KMS-11 (cell line): ENCODE results near the gene TRAM2.

Experiments used
- H2AFZ ChIP-seq: fragments of 200-600 bp; sonication (generic); 2 replicates; pipeline ENCODE4 v1.6.1; 2016; ENCODE audit warnings: antibody characterized with exemption, mixed run types, low read depth
- H3K27ac ChIP-seq: fragments of 200-600 bp; sonication (generic); 2 replicates; pipeline ENCODE4 v1.6.1; 2016; ENCODE audit warnings: mild to moderate bottlenecking, mixed run types
- H3K27me3 ChIP-seq: fragments of 200-600 bp; sonication (generic); 2 replicates; pipeline ENCODE4 v1.6.1; 2017; ENCODE audit warnings: mild to moderate bottlenecking, low read depth, mixed run types, moderate library complexity; ENCODE audit not compliant: insufficient read depth
- H3K36me3 ChIP-seq: fragments of 200-600 bp; sonication (generic); 2 replicates; pipeline ENCODE4 v1.6.1; 2017; ENCODE audit warnings: mild to moderate bottlenecking, mixed run types; ENCODE audit not compliant: insufficient read depth
- H3K4me1 ChIP-seq: fragments of 200-600 bp; sonication (generic); 2 replicates; pipeline ENCODE4 v1.6.1; 2016; ENCODE audit warnings: mild to moderate bottlenecking, low read depth, mixed run types; ENCODE audit not compliant: poor library complexity, severe bottlenecking
- H3K4me2 ChIP-seq: fragments of 200-600 bp; sonication (generic); 2 replicates; pipeline ENCODE4 v1.7.0; 2016; ENCODE audit warnings: mild to moderate bottlenecking, mixed run types
- H3K4me3 ChIP-seq: fragments of 200-600 bp; sonication (generic); IDR thresholded peaks from 2 replicates; pipeline ENCODE4 v1.6.1; 2017; ENCODE audit warnings: low read depth, low read length, mixed read lengths; ENCODE audit not compliant: insufficient read depth
- H3K79me2 ChIP-seq: fragments of 200-600 bp; sonication (generic); 2 replicates; pipeline ENCODE4 v1.6.1; 2016; ENCODE audit warnings: low read depth, mixed run types; ENCODE audit not compliant: insufficient read depth
- H3K9ac ChIP-seq: fragments of 200-600 bp; sonication (generic); 2 replicates; pipeline ENCODE4 v1.6.1; 2016; ENCODE audit warnings: mild to moderate bottlenecking, mixed run types
- H4K20me1 ChIP-seq: fragments of 200-600 bp; sonication (generic); 2 replicates; pipeline ENCODE4 v1.6.1; 2016; ENCODE audit warnings: mild to moderate bottlenecking, mixed run types; ENCODE audit not compliant: insufficient read depth
- TF ChIP-seq, protein P1 (sequence below): fragments of 200-600 bp; sonication (generic); conservative IDR thresholded peaks from 2 replicates; pipeline ENCODE4 v1.6.1; 2017; ENCODE audit warnings: low read depth, mild to moderate bottlenecking, antibody characterized with exemption, low read length, moderate library complexity, mixed read lengths

TRAM2 gene

DNA sequence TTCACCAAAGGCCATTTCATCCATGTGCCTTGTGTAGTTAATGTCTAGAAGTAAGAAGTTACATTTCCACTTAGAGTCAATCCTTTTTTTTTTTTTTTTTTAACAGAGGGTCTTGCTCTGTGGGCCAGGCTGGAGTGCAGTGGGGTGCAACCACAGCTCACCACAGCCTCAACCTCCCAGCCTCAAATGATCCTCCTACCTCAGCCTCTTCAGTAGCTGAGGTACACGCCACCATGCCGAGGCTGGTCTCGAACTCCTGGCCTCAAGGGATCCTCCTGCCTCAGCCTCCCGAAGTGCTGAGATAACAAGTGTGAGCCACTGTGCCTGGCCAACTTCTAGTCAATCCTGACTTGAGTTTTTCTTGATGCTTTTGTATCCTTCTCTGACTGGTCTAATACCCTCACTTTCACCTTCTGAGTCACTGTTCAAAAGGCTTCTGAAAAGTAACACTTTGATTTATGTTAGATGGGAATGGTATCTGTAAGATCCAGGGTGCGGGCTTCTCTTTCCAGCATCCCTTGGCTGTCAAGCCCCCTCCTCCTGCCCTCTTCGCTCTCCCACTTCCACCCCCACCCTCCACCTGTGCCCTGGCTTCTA lies 22.1 kb downstream of the TRAM2 start:
- H3K36me3 ChIP-seq: no peaks in the 10 kb centered on the region; the same call in 1 of the 2 replicates
- H3K27me3 ChIP-seq: no peaks in the 10 kb centered on the region
- TF ChIP-seq, protein P1, sequence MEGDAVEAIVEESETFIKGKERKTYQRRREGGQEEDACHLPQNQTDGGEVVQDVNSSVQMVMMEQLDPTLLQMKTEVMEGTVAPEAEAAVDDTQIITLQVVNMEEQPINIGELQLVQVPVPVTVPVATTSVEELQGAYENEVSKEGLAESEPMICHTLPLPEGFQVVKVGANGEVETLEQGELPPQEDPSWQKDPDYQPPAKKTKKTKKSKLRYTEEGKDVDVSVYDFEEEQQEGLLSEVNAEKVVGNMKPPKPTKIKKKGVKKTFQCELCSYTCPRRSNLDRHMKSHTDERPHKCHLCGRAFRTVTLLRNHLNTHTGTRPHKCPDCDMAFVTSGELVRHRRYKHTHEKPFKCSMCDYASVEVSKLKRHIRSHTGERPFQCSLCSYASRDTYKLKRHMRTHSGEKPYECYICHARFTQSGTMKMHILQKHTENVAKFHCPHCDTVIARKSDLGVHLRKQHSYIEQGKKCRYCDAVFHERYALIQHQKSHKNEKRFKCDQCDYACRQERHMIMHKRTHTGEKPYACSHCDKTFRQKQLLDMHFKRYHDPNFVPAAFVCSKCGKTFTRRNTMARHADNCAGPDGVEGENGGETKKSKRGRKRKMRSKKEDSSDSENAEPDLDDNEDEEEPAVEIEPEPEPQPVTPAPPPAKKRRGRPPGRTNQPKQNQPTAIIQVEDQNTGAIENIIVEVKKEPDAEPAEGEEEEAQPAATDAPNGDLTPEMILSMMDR: no peak
- H3K4me3 ChIP-seq: no peak overlapping the region
- H3K9ac ChIP-seq: no peak overlapping the region
- peaks cover 99% of the 10 kb centered on the region for H3K79me2 ChIP-seq
- no peak overlapping the region for H2AFZ ChIP-seq
- no peaks in the 10 kb centered on the region for H4K20me1 ChIP-seq
- no peak overlapping the region; the same call in 1 of the 2 replicates for H3K4me2 ChIP-seq
- H3K27ac ChIP-seq: no peak overlapping the region
- H3K4me1 ChIP-seq: peaks cover 100% of the 10 kb centered on the region

DNA sequence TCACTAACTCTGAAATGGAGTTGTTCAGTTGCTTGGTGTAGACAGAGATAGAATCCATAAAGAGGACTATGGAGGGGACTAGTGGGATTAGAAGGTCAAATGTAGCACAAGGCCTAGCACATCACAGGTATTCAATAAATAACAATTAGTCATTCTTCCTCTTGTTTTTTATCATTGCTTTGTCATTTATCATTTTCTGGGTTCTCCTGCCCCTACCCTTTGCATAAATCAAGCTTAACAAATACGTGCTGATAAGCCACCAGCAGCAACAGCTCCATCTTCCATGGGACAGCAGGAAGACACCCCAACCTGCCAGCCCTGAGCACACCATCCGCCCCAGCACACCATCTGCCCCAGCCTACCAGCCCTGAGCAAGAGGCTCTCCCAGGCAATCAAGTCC lies 23.1 kb downstream of the TRAM2 start:
- H3K27ac ChIP-seq: no peak overlapping the region; the same call in 1 of the 2 replicates
- TF ChIP-seq, protein P1: no peak
- H3K27me3 ChIP-seq: no peaks in the 10 kb centered on the region
- no peaks in the 10 kb centered on the region; the same call in 1 of the 2 replicates for H3K36me3 ChIP-seq
- H3K4me1 ChIP-seq: peaks cover 100% of the 10 kb centered on the region
- no peaks in the 10 kb centered on the region; the same call in 1 of the 2 replicates for H4K20me1 ChIP-seq
- H3K9ac ChIP-seq: no peak overlapping the region
- peaks cover 99% of the 10 kb centered on the region for H3K79me2 ChIP-seq
- H3K4me3 ChIP-seq: no peak overlapping the region
- H2AFZ ChIP-seq: no peak overlapping the region
- no peak overlapping the region; the same call in 1 of the 2 replicates for H3K4me2 ChIP-seq

DNA sequence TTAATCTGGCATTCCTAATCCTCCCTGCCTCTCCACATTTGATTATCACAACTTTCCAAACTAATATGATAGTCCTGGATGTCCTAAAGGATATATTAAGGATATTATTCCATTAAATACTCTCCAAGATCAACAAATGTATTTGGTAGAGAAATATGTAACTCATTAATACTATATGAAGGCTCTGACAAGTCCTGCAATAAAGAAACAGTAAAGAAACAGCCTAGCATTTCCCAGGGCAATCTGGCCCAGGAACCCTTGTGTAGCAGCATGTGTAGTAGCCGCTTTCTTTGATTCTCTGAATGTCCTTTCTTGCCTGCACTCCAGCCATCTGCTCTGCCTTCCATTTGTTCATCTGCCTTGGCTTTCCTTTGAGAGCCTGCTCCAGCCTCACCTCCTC lies 23.7 kb downstream of the TRAM2 start:
- TF ChIP-seq, protein P1: no peak
- Histone ChIP-seq H2AFZ (no peak overlapping the region), H4K20me1 (no peaks in the 10 kb centered on the region; the same call in 1 of the 2 replicates), H3K9ac (no peak overlapping the region), H3K36me3 (no peaks in the 10 kb centered on the region; the same call in 1 of the 2 replicates), H3K27ac (no peak overlapping the region; the same call in 1 of the 2 replicates), H3K4me1 (peaks cover 100% of the 10 kb centered on the region), H3K79me2 (peaks cover 99% of the 10 kb centered on the region), H3K4me2 (no peak overlapping the region; the same call in 1 of the 2 replicates), H3K27me3 (no peaks in the 10 kb centered on the region), H3K4me3 (no peak overlapping the region)

DNA sequence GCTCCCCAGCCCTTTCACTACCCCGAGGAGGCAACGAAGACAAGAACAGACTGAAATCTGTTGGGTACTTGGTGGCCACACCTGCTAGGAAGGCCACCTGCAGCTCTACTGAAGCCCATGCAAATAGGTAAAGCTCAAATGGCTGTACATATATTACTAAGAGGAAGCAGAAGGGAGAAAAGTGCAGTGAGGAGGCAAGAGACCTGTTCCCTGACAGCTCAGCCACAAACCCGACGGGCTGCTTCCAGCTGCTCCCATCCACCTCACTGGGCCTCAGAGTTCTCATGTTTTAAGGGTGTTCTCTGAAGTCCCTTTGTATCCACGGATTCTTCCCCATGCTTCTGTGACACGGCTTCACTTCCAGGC lies 24.6 kb downstream of the TRAM2 start:
- no peak overlapping the region for H3K9ac ChIP-seq
- H3K4me1 ChIP-seq: peaks cover 100% of the 10 kb centered on the region
- H3K4me2 ChIP-seq: 0 out of 2 replicates have a peak overlapping the region, but pooled peaks have one; percentile 18
- no peak overlapping the region for H2AFZ ChIP-seq
- no peaks in the 10 kb centered on the region; the same call in 1 of the 2 replicates for H4K20me1 ChIP-seq
- no peak overlapping the region for H3K4me3 ChIP-seq
- peaks cover 99% of the 10 kb centered on the region for H3K79me2 ChIP-seq
- TF ChIP-seq, protein P1: no peak
- H3K27ac ChIP-seq: no peak overlapping the region; the same call in 1 of the 2 replicates
- H3K36me3 ChIP-seq: no peaks in the 10 kb centered on the region; the same call in 1 of the 2 replicates
- no peaks in the 10 kb centered on the region for H3K27me3 ChIP-seq
